ENCODE measurements around the gene ASS1.

DNA sequence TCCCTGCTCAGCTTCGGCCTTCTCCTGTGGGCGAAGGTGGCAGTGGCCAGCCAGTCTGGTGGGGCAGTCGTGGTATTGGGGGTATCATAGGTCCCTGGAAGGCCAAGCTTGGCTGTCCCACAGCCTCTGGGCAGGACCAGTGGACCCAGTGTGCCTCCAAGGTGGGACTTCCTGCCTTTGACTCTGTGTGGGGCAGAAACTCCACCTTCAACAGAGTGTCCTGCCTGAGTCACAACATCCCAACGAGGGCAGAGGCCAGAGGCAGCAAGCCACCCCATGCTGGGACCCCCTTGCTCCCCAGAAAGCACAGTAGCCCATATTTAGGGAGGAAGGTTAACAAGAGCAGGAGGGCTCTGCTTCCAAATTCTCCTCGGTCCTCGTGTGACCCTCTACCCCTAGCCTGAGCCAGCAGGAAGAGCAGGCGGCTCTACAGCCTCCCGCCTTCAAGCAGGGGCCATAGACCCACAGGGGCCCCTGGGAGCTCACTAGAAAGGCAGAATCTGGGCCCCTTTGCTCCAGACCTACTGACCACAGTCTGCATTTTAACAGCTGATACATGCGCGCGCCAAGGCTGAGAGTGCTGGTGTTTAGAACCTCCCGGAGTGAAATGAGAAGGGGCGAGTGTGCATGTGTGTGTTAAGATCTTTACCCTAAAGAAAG lies 83.0 kb downstream of the ASS1 start:
- TF ChIP-seq EZH2 (IDR thresholded peaks at IDR 0.05; ENCODE audit: low read length, missing control alignments), result no peak
- TF ChIP-seq, protein P1, sequence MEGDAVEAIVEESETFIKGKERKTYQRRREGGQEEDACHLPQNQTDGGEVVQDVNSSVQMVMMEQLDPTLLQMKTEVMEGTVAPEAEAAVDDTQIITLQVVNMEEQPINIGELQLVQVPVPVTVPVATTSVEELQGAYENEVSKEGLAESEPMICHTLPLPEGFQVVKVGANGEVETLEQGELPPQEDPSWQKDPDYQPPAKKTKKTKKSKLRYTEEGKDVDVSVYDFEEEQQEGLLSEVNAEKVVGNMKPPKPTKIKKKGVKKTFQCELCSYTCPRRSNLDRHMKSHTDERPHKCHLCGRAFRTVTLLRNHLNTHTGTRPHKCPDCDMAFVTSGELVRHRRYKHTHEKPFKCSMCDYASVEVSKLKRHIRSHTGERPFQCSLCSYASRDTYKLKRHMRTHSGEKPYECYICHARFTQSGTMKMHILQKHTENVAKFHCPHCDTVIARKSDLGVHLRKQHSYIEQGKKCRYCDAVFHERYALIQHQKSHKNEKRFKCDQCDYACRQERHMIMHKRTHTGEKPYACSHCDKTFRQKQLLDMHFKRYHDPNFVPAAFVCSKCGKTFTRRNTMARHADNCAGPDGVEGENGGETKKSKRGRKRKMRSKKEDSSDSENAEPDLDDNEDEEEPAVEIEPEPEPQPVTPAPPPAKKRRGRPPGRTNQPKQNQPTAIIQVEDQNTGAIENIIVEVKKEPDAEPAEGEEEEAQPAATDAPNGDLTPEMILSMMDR (conservative IDR thresholded peaks at IDR 0.05 in 1 of 2, IDR thresholded peaks at IDR 0.05 in 1 of 2; ENCODE audit: low read depth in 1 of 2, low read length in 2 of 2), result no peak

Data from fibroblast of lung (primary cell).